ENCODE measurements around the gene AXDND1. TPM values are rescaled to one million over a fixed set of nuclear protein-coding genes. Genes with fewer than 3 reads are reported as not detected.

The AXDND1 gene
- total RNA-seq, 1 experiment from 2014 or later, result not detected

DNA sequence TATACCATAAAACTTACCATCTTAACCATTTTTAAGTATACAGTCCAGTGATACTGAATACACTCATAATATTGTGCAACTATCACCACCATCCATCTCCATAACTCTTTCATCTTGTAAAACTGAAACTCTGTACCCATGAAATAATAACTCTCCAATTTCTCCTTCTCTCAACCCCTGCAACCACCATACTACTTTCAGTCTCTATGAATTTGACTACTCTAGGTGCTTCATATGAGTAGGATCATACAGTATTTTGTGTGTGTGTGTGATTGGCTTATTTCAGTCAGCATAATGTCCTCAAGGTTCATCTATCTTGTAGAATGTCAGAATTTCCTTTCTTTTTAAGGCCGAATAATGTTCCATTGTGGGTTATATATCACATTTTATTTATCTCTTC is 192.3 kb downstream of the AXDND1 start:
- DNase-seq (ENCODE audit: low spot score), result no peak

- no peak for DNase-seq (ENCODE audit: low spot score)
Observed at GRCh38 chr1:179575497-179576314, 209.9 kb downstream of the AXDND1 start, which contains the start of gene NPHS2. Gene NPHS2, minus strand, starts transcription at chr1:179575948. Its CDS starts 84 bp downstream, at chr1:179575864.

DNA sequence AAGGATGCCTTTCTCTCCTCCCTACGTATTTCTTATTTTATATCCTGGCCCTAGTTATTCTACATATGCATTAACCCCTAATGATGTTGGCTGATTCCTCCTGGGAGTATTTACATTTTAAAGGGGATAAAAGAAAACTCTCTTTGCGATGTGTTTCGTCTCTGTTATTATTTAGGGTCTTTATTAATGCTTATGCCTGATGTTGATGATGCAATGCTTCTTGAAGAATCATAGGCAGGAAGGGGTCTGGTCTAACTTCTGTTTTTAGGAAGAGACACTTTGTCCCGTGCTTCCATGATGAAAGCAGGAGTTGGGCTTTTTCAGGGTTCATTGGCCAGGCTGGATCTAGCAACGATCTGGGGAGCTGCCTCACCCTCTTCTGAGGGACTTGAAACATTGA is 210.7 kb downstream of the AXDND1 start:
- DNase-seq (ENCODE audit: low spot score), result no peak

DNA sequence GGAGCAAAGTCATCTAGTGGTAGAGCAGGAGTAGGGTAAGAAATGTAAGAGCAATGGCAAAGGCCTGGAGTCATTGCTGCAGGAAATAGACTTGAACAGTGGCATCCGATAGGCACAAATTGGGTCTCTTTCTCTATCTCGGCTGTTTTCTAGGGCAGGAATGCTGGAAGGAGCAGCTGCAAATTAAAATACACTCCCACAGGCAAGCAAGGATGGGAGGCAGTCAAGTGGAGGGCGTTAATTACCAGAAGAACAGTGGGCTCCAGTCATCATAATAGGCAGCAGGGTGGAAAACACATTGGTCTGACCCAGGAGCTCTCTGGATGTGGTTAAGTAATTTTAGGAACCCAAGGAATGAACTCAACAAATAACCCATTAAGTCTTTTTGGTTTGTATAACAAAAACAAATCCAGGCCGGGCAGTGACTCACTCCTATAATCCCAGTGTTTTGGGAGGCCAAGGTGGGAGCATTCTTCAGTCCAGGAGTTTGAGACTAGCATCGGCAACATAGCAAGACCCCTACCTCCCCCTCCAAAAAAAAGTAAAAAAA is 218.1 kb downstream of the AXDND1 start:
- no peak for DNase-seq (ENCODE audit: low spot score)

GRCh38 chr1:179586107-179586823 is 220.5 kb downstream of the AXDND1 start:
- DNase-seq (ENCODE audit: low spot score), result peak; percentile 19

- DNase-seq (ENCODE audit: low spot score), result no peak
Observed at GRCh38 chr1:179587336-179587735, 221.6 kb downstream of the AXDND1 start.

- no peak for DNase-seq (ENCODE audit: low spot score)
Observed at GRCh38 chr1:179588425-179589024, 222.8 kb downstream of the AXDND1 start.

DNA sequence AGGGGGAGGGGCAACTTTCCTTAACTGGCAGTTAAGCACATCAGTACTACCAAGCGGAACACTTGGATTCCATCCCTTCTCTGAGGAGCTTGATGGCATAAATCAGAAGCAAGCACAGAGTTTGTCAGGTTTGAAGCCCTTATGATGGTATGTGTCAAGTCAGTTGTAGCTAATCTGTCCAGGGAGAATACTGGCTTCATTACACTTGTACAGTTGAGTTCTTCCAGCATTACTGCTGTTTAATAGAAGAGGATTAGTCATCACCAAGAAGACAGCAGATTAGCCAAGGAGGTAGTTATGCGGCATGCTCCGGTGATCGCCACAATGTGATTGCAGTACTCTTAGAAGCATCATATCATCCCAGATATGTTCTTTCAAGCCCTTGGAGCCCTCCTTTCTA is 223.7 kb downstream of the AXDND1 start:
- DNase-seq (ENCODE audit: low spot score), result no peak

DNA sequence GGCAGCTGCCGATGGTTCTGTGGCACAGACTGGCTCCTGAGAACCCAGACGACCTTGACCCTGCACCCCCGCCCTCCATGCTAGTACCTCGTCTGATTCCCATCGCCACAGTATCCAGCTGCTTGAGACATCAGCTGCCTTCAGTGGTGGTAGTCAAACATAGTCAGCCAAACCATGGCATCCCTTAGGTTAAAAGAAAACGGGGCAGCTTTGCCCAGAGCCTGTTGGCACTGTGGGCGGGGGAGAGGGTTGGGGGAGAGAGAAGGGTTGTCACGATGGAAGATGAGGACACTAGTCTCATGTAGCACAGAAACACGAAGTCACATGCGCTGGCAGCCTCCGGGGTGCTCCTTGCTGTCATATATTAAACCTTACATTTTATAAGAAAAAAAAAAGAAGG is 224.9 kb downstream of the AXDND1 start:
- no peak for DNase-seq (ENCODE audit: low spot score)

DNA sequence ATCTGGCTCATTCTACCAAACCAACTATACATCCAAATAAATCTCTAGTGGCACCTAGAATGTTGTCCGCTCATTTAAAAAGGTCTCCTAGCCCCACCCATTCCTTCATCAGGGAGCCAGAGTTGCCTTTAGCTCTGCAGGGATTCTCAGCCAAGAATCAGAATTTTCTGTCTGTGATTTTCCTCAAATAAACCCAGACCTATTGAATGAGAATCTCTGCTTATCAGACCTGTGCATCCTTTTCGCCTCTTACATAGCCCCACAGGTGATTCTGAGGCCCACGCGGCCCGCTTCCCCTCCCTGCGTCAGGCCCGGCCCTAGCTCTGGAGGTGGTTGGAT is 225.5 kb downstream of the AXDND1 start:
- no peak for DNase-seq (ENCODE audit: low spot score)

- peak; percentile 30 for DNase-seq (ENCODE audit: low spot score)
Observed at GRCh38 chr1:179591592-179592580, 226.1 kb downstream of the AXDND1 start, which contains the start of gene TDRD5. Gene TDRD5, plus strand, starts transcription at chr1:179591832. Its CDS starts 784 bp downstream, at chr1:179592616.

DNA sequence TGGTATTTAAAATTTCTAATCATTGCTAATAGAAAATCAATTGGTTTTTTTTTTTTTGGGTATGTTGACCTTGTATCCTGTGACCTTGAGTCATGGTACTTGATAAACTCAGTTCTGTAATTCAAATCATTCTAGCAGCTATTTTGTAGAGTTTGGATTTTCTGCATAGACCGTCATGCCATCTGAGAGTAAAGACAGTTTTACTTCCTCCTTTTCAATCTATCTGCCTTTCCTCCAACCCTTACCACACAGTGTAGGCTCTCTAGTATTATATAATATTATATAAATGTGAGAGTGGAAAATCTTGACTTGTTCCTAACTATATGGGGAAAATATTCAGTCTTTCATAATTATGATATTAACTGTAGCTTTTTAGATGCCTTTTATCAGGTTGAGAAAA is 232.9 kb downstream of the AXDND1 start:
- DNase-seq (ENCODE audit: low spot score), result no peak

DNA sequence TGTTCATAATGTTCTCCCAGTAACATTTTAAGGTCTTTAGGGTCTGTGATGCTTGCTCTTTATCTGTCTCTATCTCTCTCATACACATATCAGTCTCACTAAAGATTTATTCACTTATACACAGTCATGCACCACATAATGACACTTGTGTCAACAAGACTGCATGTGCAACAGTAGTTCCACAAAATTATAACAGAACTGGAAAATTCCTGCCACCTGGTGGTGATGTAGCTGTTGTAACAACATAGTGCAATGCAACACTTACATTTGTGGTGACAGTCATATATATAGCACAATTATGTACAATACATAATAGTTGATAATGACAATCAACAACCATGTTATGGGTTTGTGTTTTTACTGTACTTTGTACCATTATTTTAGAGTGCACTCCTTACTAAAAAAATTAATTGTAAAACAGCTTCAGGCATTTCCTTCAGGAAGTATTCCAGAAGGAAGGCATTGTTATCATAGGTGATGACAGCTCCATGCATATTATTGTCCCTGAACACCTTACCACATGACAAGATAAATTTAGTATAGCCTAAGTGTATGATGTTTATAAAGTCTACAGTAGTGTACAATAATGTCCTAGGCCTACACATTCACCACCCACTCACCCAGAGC is 234.0 kb downstream of the AXDND1 start:
- peak; percentile 73 for DNase-seq (ENCODE audit: low spot score)

GRCh38 chr1:179601093-179601492 is 235.3 kb downstream of the AXDND1 start:
- no peak for DNase-seq (ENCODE audit: low spot score)

Small RNAs within 50 kb of the gene (small RNA-seq; reads per million reads assigned to genes)
- gene MEF2AP1, result not detected
- gene RNU5F-2P, result 0.29 reads per million

Other genes starting within 250 kb of the AXDND1 start
- 2.5 and 4.5 TPM in 2 replicates for gene ABL2, start 136.3 kb upstream of the AXDND1 start, total RNA-seq (2014; rRNA removed; shearing (Covaris generic))
- gene SOAT1, start 72.2 kb upstream of the AXDND1 start, total RNA-seq (2014; rRNA removed; shearing (Covaris generic)), result 0.74 and 2.3 TPM in 2 replicates
- not detected in 2 replicates for gene NPHS2, start 210.0 kb downstream of the AXDND1 start, total RNA-seq (2014; rRNA removed; shearing (Covaris generic))
- 0.03 TPM in 1 of 2 replicates, not detected in the other for gene TDRD5, start 225.9 kb downstream of the AXDND1 start, total RNA-seq (2014; rRNA removed; shearing (Covaris generic))